ENCODE data around the gene CDC25B.

CDC25B gene

DNA sequence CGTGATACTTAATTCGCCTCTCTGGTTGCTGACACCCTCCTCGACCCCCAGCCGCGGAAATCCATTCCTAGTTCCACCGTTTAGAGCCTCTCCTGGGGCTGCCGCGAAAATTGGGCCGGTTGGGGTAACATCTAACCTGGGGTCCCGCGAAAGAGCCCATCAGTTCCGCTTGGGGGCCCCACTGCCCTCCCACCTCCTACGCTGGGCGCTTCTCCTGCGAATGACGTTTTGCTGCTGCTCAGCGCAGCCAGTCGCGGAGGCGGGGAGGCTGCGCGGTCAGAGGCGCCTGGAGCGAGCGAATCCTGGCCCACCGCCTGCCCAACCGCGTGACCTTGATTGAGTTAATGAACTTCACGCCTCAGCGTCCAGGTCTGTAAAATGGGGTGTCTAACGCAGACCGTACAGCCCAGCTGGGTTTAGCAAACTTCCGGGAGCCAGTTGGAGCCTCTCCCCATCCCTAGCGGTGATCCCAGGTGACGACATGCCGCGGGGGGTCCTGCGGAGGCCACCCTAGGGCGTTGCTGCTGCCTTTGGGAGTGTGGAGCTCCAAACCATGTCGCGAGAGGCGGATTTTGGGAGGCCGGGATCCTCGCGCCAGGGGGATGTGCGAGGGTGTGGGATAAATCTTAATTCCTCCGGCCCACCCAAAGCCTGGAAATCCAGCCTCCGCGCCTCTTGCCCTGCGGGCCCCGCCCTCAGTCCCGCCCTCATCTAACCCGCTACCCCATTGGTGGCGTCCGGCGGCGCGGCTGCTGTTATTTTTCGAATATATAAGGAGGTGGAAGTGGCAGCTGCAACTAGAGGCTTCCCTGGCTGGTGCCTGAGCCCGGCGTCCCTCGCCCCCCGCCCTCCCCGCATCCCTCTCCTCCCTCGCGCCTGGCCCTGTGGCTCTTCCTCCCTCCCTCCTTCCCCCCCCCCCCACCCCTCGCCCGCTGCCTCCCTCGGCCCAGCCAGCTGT, at the start of gene CDC25B:
Gene CDC25B, plus strand, starts transcription at position 800 of the 958 bp plus-strand sequence. CDS start 222 bp downstream, outside the sequence.
- peak; percentile 70 to 89 for DNase-seq

DNA sequence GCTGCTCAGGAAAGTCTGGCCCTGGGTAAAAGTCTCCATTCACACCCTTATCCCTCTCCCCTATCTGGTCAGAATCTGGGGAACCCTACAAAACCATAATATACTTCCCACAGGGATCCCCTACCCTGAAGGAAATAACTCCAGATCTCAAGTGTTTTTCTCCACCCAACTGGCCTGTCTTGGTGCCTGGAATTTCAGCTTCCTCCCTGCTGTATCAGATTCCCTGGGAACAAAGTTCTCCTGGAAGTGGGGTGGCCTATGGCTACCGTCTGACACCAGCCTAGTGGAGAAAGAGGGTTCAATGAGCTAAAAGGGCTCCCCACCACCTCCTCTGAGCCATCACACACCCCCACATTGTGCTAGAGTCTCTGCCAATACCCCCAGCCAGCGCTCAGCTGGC, 48.6 kb upstream of the CDC25B start:
- DNase-seq = no peak

DNA sequence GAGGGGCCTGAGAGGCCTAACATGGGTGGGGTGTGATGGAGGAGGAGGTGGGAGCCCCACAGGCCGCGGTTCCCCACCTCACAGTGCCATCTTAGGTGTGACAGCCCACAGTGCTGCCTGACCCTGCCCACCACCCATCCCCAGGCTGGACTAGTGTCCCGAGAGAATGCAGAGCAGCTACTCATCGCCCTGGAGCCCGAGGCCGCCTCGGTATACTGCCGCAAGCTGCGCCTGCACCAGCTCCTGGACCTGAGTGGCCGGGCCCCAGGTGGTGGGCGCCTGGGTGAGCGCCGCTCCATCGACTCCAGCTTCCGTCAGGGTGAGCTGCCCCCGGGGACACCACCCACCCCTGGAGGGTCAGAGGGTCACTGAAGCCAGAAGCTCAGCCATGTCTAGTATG, 48.0 kb upstream of the CDC25B start:
- DNase-seq = no peak

DNA sequence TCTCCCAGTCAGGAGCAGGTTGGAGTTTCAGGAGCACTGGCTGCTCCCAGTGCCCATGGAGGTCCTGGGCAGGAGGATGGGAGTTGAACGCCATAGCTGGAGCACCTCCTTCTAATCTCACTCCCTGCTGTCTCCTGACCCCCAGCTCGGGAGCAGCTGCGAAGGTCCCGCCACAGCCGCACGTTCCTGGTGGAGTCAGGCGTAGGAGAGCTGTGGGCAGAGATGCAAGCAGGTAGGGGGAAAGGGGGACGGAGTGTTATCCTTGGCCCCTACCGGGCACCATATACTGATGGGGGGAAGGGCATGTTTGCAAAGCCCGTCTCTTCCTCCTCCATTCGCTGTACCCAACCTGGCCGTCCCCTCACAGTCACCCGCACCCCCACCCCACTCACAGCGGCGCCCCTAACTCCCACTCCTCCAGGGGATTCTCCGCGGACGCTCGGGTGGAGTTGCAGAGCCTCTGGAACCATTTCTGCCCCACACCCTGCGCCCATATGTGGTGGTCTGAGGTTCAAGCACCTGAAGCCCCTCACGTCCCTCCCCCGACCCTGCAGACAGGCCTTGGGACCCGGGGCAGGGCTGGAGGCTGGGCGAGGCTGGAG, 46.9 kb upstream of the CDC25B start:
- DNase-seq = no peak

DNA sequence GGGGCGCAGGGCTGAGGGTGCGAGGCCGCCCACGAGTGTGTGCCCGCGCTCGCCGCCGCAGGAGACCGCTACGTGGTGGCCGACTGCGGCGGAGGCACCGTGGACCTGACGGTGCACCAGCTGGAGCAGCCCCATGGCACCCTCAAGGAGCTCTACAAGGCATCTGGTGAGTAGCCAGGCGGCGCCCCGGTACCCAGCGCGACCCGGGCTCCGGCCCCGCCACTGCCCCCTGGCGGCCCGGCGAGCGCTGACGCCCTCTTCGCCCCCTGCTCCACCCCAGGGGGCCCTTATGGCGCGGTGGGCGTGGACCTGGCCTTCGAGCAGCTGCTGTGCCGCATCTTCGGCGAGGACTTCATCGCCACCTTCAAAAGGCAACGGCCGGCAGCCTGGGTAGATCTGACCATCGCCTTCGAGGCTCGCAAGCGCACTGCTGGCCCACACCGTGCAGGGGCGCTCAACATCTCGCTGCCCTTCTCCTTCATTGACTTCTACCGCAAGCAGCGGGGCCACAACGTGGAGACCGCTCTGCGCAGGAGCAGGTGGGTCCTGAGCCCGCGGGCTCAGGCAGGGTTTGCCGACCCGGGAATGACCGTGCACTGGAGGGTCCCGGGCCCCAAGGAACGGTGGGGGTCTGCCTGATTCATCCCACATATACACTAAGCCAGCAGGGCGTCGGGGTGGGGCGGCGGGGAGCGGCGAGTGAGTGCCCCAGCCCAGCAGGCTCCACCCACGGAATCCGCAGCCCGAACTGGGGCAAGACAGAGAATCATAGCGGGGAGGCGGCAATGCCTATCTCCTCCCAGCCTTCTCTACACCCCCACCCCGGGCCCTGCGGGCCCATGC, 46.2 kb upstream of the CDC25B start:
- DNase-seq = no peak

DNA sequence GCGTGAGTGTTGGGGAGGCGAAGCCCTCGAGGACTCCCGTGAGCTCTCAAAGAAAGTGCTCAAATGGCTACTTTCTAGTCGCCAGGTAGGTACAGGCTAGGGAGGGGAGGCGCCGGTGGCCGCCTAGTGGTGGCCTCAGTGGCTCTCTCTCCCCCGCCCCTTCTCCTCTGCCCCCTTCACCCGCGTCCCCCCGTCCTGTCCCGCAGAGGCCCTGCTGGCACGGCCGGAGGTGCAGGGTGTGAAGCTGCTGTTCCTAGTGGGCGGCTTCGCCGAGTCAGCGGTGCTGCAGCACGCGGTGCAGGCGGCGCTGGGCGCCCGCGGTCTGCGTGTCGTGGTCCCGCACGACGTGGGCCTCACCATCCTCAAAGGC, 44.8 kb upstream of the CDC25B start:
- no peak for DNase-seq

DNA sequence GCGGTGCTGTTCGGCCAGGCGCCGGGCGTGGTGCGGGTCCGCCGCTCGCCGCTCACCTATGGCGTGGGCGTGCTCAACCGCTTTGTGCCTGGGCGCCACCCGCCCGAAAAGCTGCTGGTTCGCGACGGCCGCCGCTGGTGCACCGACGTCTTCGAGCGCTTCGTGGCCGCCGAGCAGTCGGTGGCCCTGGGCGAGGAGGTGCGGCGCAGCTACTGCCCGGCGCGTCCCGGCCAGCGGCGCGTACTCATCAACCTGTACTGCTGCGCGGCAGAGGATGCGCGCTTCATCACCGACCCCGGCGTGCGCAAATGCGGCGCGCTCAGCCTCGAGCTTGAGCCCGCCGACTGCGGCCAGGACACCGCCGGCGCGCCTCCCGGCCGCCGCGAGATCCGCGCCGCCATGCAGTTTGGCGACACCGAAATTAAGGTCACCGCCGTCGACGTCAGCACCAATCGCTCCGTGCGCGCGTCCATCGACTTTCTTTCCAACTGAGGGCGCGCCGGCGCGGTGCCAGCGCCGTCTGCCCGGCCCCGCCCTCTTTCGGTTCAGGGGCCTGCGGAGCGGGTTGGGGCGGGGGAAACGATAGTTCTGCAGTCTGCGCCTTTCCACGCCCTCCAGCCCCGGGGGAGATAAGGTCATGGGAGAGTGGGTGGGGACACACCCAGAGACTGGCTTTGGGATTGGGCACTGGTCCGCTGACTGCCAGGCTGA, 44.3 kb upstream of the CDC25B start:
- no peak for DNase-seq

DNA sequence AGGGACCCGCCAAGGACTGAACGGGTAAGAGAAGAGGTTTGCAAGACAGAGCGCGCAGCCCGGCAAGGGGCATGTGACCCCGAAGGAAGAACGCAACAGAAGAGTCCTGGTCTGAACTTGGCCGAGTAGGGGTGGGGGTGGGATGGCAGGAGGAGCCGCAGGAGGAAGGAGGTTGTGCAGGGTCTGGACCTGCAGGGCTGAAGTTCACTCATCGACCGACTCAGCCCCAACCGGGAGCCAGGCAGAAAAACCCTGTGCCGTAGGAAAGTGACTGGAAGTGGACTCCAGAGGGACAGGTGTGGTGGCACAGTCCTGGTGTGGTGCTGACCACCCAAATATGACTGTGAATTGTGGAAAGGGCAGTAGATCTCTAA, 43.7 kb upstream of the CDC25B start:
- no peak for DNase-seq

DNA sequence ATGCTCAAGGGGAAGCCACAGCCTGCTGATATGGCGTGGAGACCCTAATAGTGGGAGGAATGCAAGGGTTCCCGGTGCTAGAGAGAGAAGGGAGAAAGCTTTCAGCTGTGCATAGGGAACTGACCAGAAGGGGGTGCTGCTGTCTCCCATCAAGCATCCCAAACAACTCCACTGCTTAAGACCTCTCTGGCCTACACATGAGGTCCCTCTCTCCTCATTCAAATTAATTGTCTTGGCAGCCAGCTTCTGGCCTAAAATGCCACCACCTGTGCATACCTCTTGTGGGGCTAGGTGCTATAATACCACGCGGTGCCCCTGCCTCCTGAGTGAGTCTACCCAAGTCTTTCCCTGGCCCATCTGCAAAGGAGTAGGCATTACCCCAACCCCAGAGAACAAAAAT, 43.0 kb upstream of the CDC25B start:
- peak; percentile 43 to 77 for DNase-seq

DNA sequence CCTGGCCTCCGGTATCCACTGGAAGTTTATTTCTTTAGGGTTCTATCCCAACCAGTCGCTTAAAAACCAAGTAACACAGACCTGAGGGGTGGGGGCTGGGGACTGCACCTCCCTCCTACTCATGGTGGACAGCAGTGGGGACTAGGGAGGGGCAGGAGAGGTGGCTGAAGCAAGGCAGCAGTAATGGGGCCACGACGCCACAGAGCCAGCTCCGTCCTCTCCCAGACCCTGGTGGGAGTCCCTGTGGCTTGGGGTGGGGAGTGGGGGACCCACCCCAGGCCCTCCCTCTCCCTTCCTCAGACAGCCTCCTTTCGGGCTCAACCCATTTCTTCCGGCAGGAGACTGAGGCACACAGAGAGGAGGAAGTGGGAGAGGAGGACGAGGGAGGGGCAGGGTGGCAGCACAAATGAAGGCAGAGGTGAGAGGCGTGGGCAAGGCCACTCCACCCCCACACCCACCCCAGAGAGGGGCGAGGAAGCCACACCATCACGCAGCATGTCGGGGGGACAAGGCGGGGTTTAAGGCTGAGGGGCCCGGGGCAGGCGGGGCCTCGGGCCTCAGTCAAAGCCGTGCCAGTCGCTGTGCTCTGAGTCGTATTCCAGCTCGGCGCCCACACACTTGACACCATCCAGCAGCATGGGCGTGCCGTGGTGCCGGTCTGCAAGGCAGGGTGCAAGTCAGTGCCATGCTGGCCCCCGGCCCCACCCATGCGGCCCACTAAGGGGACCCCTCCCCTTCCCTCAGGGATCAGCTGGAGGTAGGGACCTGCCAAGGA, 42.4 kb upstream of the CDC25B start:
- no peak for DNase-seq

DNA sequence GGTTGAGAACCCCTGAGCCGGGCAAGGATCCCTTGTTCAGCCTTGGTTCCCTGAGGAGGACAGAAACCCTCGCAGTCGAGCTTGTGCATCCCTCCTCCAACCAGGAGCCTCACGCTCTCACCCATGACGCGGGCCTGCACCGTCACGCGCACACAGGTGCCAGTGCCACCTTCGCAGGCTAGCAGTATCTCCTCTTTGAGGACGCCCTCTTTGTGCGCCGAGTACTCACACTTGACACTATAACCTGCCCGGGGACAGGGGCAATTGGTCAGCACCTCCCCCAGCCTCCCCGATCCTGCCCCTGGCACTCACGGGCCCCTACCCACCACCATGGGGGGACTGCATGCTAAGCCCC, 41.9 kb upstream of the CDC25B start:
- no peak for DNase-seq

DNA sequence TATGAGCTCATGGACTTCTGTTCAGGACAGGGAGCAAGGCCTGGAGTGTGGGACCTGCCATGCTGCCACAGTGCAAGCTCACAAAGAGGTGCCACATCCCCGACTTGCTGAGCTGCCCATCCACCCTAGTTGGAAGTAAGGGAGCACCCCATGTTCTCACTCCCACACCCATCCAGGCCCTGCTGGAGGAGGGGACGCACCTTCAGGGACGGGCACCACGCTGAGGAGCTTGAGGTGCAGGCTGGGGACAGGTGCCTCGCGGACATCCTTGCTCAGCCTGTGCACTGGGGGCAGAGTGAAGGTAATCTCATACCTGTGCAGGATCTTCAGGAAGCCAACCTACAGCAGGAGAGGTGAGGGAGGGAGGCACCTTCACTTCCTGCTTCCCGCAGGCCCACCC, 40.8 kb upstream of the CDC25B start:
- DNase-seq = no peak

DNA sequence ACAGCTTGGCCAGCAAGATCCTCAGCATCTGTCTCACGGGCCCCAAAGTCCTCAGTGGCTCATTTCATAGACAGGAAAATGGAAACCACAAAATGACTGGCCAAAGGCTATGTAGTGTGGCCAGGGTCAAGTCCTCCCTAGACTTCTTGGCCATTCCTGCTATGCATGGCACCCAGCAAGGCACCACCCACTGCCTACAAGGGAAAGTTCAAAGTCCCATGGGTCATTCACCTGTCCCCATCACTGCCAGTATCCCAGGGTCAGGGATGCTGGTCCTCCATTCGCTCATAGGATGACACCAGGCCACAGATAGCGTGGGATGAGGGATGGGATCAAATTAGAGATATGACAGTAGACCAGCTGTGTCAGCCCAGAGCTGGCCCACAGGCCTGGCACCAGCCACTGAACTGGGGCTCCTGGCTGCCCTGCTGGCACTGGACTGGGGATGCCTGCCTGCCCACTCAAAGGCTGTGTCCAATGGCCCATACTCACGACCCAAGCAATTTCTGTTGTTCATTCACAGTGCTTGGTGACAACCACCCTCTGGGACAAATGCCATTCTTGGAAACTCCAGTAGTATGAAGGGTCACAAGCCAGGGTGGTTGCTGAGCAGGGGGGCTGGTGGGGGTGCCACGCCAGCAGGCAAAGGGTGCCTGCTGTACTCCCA, 40.2 kb upstream of the CDC25B start:
- no peak for DNase-seq

DNA sequence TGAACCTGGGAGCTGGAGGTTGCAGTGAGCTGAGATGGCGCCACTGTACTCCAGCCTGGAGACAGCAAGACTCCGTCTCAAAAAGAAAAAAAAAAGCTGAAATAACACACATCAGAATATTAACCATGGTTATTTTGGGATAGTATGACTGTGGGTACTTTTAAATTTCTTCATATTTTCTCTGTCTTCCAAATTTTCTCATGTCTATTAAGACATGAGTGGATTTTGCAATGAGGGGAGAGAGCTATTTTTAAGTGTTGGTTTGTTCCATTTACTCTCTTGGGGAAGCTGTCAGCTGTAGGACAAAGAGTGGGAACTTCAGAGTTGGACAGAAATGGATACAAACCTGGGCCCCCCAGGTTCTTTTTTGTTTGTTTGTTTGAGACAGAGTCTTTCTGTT, 38.8 kb upstream of the CDC25B start:
- DNase-seq = no peak

DNA sequence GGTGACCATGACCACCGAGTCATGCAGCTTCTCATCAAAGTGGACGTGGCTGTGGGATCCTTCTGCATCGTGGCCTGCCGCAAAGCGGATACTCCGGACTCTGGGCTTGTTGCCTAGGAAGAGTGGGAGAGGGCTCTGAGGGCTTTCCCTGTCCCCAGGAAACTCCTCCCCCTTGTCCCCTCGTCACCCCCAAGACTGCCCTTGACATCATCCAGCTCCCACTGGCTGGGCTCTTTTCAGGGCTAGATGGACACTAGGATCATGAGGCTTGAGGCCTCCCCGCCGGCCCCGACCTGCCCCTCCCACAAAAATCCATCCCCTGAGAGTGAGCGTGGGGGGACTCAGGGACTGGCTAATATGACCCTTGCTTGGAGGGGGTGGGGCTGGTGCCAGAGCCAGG, 37.5 kb upstream of the CDC25B start:
- DNase-seq = no peak

DNA sequence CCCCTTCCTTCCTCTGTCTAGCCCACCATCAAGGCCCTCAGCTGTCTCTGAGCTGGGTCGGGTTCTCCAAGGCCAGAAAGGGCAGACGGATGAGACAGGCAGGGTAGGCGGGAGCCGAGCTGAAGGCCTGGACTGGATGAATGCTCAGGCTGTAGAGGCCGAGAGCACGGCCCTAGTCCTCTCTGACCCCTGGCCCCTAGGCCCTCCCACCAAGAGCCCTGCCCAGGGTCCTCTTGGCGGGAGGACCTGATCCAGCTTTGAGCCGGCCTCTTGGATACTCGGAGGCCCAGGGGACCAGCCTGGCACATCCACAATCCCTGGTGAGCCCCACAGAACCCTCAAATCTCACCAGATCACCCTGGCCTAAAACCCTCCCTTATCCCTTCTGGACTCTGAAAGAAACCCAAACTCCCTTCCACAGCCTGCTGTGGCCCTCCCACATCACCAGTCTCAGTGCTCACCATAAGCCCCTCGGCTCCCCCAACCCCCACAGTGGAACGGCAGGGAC, 36.7 kb upstream of the CDC25B start:
- no peak for DNase-seq

DNA sequence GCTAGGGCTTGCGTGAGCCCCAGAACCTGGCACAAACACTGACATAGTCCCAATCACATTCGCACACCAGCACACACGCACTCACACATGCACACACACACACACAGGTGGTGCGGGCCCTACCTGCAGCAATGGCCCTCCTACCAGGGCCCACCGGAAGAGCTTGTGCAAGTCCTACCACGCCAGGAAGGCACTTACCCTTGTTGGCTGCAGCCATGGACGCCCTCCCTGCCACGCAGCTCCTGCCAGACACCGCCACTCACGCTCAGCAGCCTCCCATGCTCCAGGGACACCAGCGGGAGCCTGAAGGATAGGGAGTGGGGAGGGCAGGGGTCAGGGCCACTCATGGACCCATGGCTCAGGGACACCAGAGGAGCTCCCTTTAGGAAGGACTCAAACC, 36.2 kb upstream of the CDC25B start:
- DNase-seq = no peak

DNA sequence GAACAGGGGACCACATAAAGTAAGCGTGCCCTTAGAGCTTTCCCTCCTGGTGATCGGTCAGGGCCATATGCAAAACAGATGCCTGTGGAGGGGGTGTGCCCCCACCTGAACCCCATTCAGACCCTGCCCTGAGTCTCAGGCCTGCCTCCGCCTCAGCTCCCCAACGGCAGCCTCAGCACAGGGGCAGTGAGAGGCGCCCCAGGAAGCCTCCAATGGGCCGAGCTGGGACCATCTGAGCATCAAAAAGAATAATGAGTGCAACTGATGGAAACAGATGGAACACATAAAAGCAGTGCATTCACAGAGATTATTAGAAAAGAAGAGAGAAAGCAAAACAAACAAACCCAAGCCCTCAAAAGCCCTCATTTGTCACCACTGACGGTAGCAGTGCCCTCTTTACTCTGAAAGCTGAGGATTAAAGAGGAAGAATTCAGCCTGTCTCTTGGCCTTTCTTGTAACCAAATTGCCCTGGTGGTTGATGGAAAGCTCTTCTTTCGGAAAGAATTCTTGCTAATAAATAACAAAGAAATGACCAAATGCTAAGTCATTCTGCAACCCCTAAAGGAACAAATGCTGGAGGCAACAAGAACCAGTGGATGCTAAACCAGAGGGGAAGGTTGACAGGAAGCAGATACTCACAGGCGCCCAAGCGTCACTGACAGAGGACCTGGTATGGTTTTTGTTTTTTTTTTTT, 35.3 kb upstream of the CDC25B start:
- DNase-seq = no peak

DNA sequence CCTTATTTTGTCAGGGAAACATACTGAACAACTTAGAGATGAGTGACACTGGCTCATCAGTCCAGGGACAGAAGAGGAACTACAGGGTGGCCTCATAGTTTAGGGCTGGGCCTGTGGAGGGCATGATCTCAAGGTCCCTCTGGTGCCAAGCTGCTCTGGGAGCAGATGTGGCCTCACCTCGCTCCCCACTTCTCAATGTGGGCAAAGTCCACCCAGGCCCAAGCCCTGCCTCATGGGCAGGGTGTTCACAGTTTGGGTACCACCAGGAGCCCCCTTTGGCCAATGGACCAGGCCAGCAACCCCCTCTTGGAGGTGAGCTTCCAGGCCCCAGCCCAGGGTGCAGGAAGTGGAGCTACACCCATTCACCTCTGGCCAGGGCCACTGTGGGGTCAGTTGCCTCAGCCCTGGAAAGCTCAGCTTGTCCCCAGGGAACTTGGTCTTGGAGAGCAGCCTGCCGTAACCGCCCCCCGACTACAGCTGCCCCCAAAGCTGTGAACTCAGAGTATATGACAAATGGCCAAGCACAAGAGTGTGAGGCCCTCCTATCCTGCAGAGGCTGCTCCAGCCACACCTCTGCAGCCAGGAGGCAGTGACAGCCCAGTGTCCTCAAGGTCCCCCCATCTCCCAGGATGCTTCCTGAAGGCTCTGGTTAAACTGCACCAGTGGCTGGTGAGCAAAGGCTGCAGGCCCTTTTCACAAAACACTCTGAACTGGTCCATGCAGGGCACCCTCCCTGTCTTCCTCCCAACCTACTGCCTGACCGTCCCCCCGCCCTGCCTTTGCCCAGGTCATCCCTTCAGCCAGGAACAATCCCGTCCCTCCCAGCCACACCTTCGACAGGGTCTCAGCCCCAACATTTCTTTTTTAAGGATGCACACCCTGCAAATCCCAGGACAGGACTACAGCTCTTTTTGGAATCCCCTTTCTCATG, 32.2 kb upstream of the CDC25B start:
- peak; percentile 35 to 42 for DNase-seq

DNA sequence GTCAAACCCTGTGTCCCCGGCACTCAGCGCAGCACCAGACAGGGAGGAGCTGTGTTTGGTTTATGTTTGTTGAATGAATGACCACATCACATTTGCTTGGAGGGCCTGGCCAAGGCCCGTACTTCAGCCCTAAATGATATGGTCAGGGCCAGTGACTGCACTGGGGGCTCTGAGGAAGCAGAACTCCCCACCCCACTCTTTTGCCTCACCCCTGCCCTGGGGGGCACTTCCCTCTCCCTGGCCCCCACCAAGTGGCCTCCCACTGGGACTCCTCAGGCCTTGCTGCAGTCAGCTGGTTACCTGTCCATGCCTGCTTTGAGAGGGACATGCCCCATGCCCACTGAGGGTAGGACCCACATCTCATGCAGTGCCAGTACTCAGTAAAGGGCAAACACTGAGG, 31.5 kb upstream of the CDC25B start:
- no peak for DNase-seq
